MM.1S (cell line): Measurements from ENCODE around the gene LBX2.

Source experiments
- EZH2 ChIP-seq: fragments of 300-600 bp; sonication (generic); optimal IDR thresholded peaks from 2 replicates; pipeline ENCODE3; 2017; ENCODE audit warnings: low read depth, mild to moderate bottlenecking, antibody characterized with exemption, low read length, mixed read lengths
- EZH2phosphoT487 ChIP-seq: fragments of 300-600 bp; sonication (generic); IDR thresholded peaks from 2 replicates; pipeline ENCODE4 v1.6.1; 2018; ENCODE audit warnings: antibody characterized with exemption, low read length
- TF ChIP-seq, protein P1 (sequence below): fragments of 300-600 bp; sonication (generic); IDR thresholded peaks from 2 replicates; pipeline ENCODE4 v1.5.1; 2016; ENCODE audit warnings: antibody characterized with exemption, low read length, mixed read lengths

DNA sequence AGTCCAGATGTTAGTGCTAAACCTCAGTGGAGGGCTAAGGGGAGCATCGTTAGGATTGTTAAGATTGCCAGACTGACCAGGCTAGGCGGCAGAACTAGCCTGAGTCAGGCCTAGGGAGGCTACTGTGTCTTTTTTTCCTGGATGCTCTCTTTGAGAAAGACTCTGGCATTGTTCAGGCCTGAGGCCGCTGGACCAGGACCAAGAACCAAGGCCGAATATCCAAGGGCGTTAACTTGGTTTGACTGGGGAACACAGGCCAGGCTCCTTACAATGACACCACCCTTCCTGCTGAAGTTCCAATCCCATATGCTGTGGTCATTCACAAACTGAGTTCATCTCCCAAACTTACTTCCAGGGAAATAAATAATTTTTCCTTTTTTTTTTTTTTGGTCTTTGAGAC is 40.9 kb upstream of the LBX2 start:
- TF ChIP-seq, protein P1, sequence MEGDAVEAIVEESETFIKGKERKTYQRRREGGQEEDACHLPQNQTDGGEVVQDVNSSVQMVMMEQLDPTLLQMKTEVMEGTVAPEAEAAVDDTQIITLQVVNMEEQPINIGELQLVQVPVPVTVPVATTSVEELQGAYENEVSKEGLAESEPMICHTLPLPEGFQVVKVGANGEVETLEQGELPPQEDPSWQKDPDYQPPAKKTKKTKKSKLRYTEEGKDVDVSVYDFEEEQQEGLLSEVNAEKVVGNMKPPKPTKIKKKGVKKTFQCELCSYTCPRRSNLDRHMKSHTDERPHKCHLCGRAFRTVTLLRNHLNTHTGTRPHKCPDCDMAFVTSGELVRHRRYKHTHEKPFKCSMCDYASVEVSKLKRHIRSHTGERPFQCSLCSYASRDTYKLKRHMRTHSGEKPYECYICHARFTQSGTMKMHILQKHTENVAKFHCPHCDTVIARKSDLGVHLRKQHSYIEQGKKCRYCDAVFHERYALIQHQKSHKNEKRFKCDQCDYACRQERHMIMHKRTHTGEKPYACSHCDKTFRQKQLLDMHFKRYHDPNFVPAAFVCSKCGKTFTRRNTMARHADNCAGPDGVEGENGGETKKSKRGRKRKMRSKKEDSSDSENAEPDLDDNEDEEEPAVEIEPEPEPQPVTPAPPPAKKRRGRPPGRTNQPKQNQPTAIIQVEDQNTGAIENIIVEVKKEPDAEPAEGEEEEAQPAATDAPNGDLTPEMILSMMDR = no peak
- TF ChIP-seq EZH2phosphoT487 (no peak), EZH2 (no peak)
